SU-DHL-6 (cell line): ENCODE results near the gene RUNX1.

ENCODE experiments used
- EZH2phosphoT487 ChIP-seq: fragments of 200-600 bp; sonication (generic), shearing (Covaris generic); conservative IDR thresholded peaks from 2 replicates; pipeline ENCODE4 v1.6.1; 2018; ENCODE audit warnings: mild to moderate bottlenecking, antibody characterized with exemption, low read length, moderate library complexity, mixed read lengths
- TF ChIP-seq, protein P1 (sequence below): fragments of 200-600 bp; sonication (generic); IDR thresholded peaks from one replicate; pipeline ENCODE4 v1.5.1; 2017; ENCODE audit warnings: antibody characterized with exemption, mild to moderate bottlenecking, low read length, moderate library complexity; ENCODE audit not compliant: insufficient read depth, poor library complexity, severe bottlenecking

DNA sequence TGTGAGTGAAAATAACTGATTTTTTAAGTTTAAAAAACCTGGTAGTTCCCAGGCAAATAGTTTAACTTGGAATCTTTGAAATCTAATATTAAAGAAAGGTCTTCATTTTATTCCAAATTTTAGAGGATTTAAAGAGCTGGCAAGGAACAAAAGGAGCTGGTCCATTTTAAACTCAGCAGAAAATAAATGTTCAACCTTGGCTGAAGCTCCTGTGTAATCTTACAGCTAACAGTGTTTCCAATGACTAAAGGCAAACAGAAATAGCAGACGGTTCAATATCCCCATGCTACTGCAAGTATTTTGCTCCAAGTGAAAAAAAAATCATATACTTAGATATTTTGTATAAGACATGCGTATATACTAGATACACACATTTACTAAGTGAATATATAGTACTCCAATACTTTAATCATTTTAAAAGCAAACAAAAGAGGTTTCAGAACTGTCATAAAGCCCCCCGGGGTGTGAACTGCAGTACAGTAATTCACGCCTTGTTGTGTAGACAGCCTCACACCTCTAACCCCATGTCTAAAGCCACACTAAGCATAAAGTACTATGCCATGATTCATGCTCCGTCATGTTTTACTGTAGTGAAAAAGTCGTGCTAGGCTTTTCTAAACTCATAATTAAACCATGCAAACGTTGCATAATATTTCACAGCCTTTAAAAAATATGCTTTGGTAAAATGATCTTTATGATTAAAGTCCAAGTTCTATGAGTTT, 248.1 kb downstream of the RUNX1 start:
- TF ChIP-seq, protein P1, sequence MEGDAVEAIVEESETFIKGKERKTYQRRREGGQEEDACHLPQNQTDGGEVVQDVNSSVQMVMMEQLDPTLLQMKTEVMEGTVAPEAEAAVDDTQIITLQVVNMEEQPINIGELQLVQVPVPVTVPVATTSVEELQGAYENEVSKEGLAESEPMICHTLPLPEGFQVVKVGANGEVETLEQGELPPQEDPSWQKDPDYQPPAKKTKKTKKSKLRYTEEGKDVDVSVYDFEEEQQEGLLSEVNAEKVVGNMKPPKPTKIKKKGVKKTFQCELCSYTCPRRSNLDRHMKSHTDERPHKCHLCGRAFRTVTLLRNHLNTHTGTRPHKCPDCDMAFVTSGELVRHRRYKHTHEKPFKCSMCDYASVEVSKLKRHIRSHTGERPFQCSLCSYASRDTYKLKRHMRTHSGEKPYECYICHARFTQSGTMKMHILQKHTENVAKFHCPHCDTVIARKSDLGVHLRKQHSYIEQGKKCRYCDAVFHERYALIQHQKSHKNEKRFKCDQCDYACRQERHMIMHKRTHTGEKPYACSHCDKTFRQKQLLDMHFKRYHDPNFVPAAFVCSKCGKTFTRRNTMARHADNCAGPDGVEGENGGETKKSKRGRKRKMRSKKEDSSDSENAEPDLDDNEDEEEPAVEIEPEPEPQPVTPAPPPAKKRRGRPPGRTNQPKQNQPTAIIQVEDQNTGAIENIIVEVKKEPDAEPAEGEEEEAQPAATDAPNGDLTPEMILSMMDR = no peak
- no peak for TF ChIP-seq EZH2phosphoT487
